DOHH2 (cell line): ENCODE results near the gene TSPAN32.

Experiments used
- CTCF ChIP-seq: fragments of 200-600 bp; sonication (generic); IDR thresholded peaks from one replicate; pipeline ENCODE4 v1.5.1; 2014; ENCODE audit warnings: antibody characterized with exemption, mild to moderate bottlenecking, low read depth, low read length; ENCODE audit not compliant: poor library complexity, severe bottlenecking
- EZH2phosphoT487 ChIP-seq: fragments of 200-600 bp; sonication (generic); IDR thresholded peaks from 2 replicates; pipeline ENCODE4 v1.6.1; 2017; ENCODE audit warnings: borderline replicate concordance, mild to moderate bottlenecking, antibody characterized with exemption, low read length, moderate library complexity, mixed read lengths

GRCh38 chr11:2351701-2352100, 49.9 kb downstream of the TSPAN32 start:
- TF ChIP-seq CTCF (no peak), EZH2phosphoT487 (no peak)
